H9 (cell line): ENCODE measurements around the gene RUBCN. TPM values are rescaled to one million over a fixed set of nuclear protein-coding genes. Genes with fewer than 3 reads are reported as not detected.
"Not testable (repeated sequence)": the region's sequence is repeated elsewhere in the genome, so short reads cannot be mapped to it uniquely, and the experiment has no call there.

Experiments used
- DNase-seq: peaks from one replicate; pipeline ENCODE4 v3.0.0-alpha.2; 2017
- H2AFZ ChIP-seq: one replicate; pipeline ENCODE4 v1.6.1; 2013; ENCODE audit warnings: mild to moderate bottlenecking, low read length, control low read depth, moderate library complexity
- H2AK5ac ChIP-seq: 2 replicates; pipeline ENCODE4 v1.6.1; 2013; ENCODE audit warnings: low read length, control low read depth, mixed read lengths; ENCODE audit not compliant: insufficient read length
- H2BK120ac ChIP-seq: one replicate; pipeline ENCODE4 v1.6.1; 2013; ENCODE audit warnings: low read depth, mild to moderate bottlenecking, low read length, control low read depth, inconsistent platforms; ENCODE audit not compliant: poor library complexity, severe bottlenecking
- H2BK12ac ChIP-seq: 2 replicates; pipeline ENCODE4 v1.6.1; 2013; ENCODE audit warnings: low read length, control low read depth, mixed read lengths, low read depth; ENCODE audit not compliant: insufficient read length
- H2BK15ac ChIP-seq: 2 replicates; pipeline ENCODE4 v1.6.1; 2013; ENCODE audit warnings: low read depth, low read length, control low read depth
- H2BK20ac ChIP-seq: one replicate; pipeline ENCODE4 v1.6.1; 2013; ENCODE audit warnings: low read depth, mild to moderate bottlenecking, low read length, control low read depth, inconsistent platforms; ENCODE audit not compliant: poor library complexity, severe bottlenecking
- H2BK5ac ChIP-seq: 2 replicates; pipeline ENCODE4 v1.6.1; 2013; ENCODE audit warnings: low read length, control low read depth, mixed read lengths; ENCODE audit not compliant: insufficient read length
- H3K14ac ChIP-seq: 2 replicates; pipeline ENCODE4 v1.6.1; 2013; ENCODE audit warnings: low read length, control low read depth; ENCODE audit not compliant: insufficient read depth
- H3K18ac ChIP-seq: 2 replicates; pipeline ENCODE4 v1.6.1; 2013; ENCODE audit warnings: low read depth, mild to moderate bottlenecking, mixed read lengths, low read length, control low read depth; ENCODE audit not compliant: insufficient read length
- H3K23ac ChIP-seq: 2 replicates; pipeline ENCODE4 v1.6.1; 2013; ENCODE audit warnings: low read length, control low read depth, mixed read lengths, low read depth; ENCODE audit not compliant: insufficient read length
- H3K23me2 ChIP-seq: 2 replicates; pipeline ENCODE4 v1.6.1; 2013; ENCODE audit warnings: low read depth, mild to moderate bottlenecking, mixed read lengths, low read length, control low read depth; ENCODE audit not compliant: insufficient read length, poor library complexity, severe bottlenecking
- H3K27ac ChIP-seq: 2 replicates; pipeline ENCODE4 v1.5.1; 2013; ENCODE audit warnings: low read length, control low read depth, mixed read lengths, low read depth; ENCODE audit not compliant: insufficient read length
- H3K27me3 ChIP-seq: 2 replicates; pipeline ENCODE4 v1.6.1; 2013; ENCODE audit warnings: low read length, control low read depth, inconsistent platforms; ENCODE audit not compliant: insufficient read depth
- H3K4ac ChIP-seq: 2 replicates; pipeline ENCODE4 v1.6.1; 2013; ENCODE audit warnings: low read depth, mild to moderate bottlenecking, control low read depth, inconsistent platforms, low read length, moderate library complexity
- H3K4me1 ChIP-seq: 2 replicates; pipeline ENCODE4 v1.6.1; 2013; ENCODE audit warnings: low read length, control low read depth, inconsistent platforms; ENCODE audit not compliant: insufficient read depth
- H3K4me2 ChIP-seq: 2 replicates; pipeline ENCODE4 v1.6.1; 2013; ENCODE audit warnings: low read length, control low read depth, mixed read lengths; ENCODE audit not compliant: insufficient read length, insufficient read depth
- H3K56ac ChIP-seq: 2 replicates; pipeline ENCODE4 v1.6.1; 2013; ENCODE audit warnings: low read depth, mild to moderate bottlenecking, mixed read lengths, low read length, control low read depth; ENCODE audit not compliant: insufficient read length
- H3K79me1 ChIP-seq: 2 replicates; pipeline ENCODE4 v1.6.1; 2013; ENCODE audit warnings: low read depth, mild to moderate bottlenecking, moderate library complexity, low read length, control low read depth, inconsistent platforms; ENCODE audit not compliant: insufficient read depth, poor library complexity, severe bottlenecking
- H3K79me2 ChIP-seq: 2 replicates; pipeline ENCODE4 v1.6.1; 2013; ENCODE audit warnings: low read length, control low read depth, inconsistent platforms; ENCODE audit not compliant: insufficient read depth
- H3K9ac ChIP-seq: 2 replicates; pipeline ENCODE4 v1.6.1; 2013; ENCODE audit warnings: low read length, control low read depth, mixed read lengths; ENCODE audit not compliant: insufficient read length; ENCODE audit errors: extremely low read depth
- H3K9me3 ChIP-seq: one replicate; pipeline ENCODE4 v1.6.1; 2013; ENCODE audit warnings: low read depth, low read length, inconsistent platforms; ENCODE audit not compliant: control insufficient read depth
- H3T11ph ChIP-seq: one replicate; pipeline ENCODE4 v1.6.1; 2013; ENCODE audit warnings: mild to moderate bottlenecking, low read length, control low read depth, inconsistent platforms
- H4K20me1 ChIP-seq: one replicate; pipeline ENCODE4 v1.6.1; 2013; ENCODE audit not compliant: control insufficient read depth, insufficient read length, insufficient read depth
- H4K5ac ChIP-seq: 2 replicates; pipeline ENCODE4 v1.6.1; 2013; ENCODE audit warnings: low read depth, mild to moderate bottlenecking, mixed read lengths, low read length, control low read depth; ENCODE audit not compliant: insufficient read length
- H4K8ac ChIP-seq: replicated peaks from 2 replicates; pipeline ENCODE4 v1.6.1; 2013; ENCODE audit warnings: low read length, control low read depth, mixed read lengths, low read depth; ENCODE audit not compliant: insufficient read length
- H4K91ac ChIP-seq: 2 replicates; pipeline ENCODE4 v1.6.1; 2013; ENCODE audit warnings: low read depth, mild to moderate bottlenecking, moderate library complexity, mixed read lengths, low read length, control low read depth; ENCODE audit not compliant: insufficient read length
- H3K27ac Mint-ChIP-seq, 3 experiments: 2 replicates in 2 of 3; 3 replicates in 1 of 3; pipeline ENCODE4 v1.8.0; 2020 to 2021; ENCODE audit warnings: mixed read lengths in 3 of 3, mild to moderate bottlenecking in 1 of 3, moderate library complexity in 1 of 3
- H3K27me3 Mint-ChIP-seq: 2 replicates; pipeline ENCODE4 v1.8.0; 2021; ENCODE audit warnings: low read depth, mild to moderate bottlenecking, moderate library complexity, mixed read lengths
- H3K36me3 Mint-ChIP-seq, 3 experiments: 2 replicates in 2 of 3; 3 replicates in 1 of 3; pipeline ENCODE4 v1.8.0; 2020 to 2021; ENCODE audit warnings: low read depth in 3 of 3, mixed read lengths in 3 of 3; ENCODE audit not compliant: insufficient read depth in 1 of 3
- H3K4me1 Mint-ChIP-seq, 2 experiments: 2 replicates each; pipeline ENCODE4 v1.8.0; 2020; ENCODE audit warnings: mixed read lengths in 2 of 2
- H3K4me3 Mint-ChIP-seq, 2 experiments: 2 replicates in 1 of 2; 3 replicates in 1 of 2; pipeline ENCODE4 v1.8.0; 2020 to 2021; ENCODE audit warnings: mild to moderate bottlenecking in 2 of 2, mixed read lengths in 2 of 2, moderate library complexity in 1 of 2
- H3K9me3 Mint-ChIP-seq, 2 experiments: 2 replicates in 1 of 2; 3 replicates in 1 of 2; pipeline ENCODE4 v1.8.0; 2020; ENCODE audit warnings: mild to moderate bottlenecking in 2 of 2, mixed read lengths in 2 of 2, moderate library complexity in 1 of 2
- WGBS: extraction: QIAGEN DNeasy Blood & Tissue Kit; methylation state at CpG from one replicate; pipeline ENCODE4 v1.1.7; 2013; ENCODE audit warnings: missing lambda C conversion rate, low lambda C conversion rate, mixed read lengths; ENCODE audit not compliant: insufficient read length; ENCODE audit errors: extremely low coverage; 5-methylcytosine and 5-hydroxymethylcytosine counted together
- total RNA-seq: library from RNA; stranded (reverse); gene quantifications from 2 replicates; pipeline ENCODE4 v1.2.1, GENCODE V29; 2021

The RUBCN gene
- total RNA-seq, 1 experiment from 2014 or later = 17.7 TPM

GRCh38 chr3:197730770-197731169, 5.9 kb downstream of the RUBCN start:
- not testable (repeated sequence) for H3K27me3 ChIP-seq, H3K4ac ChIP-seq, H4K20me1 ChIP-seq, H3K79me1 ChIP-seq, H3K23ac ChIP-seq, H2BK5ac ChIP-seq, H3K27ac ChIP-seq, H3K14ac ChIP-seq, H4K5ac ChIP-seq, H4K91ac ChIP-seq, H2AFZ ChIP-seq, DNase-seq, H3K9ac ChIP-seq, H4K8ac ChIP-seq, H3T11ph ChIP-seq, H3K36me3 Mint-ChIP-seq, H2AK5ac ChIP-seq, H3K4me2 ChIP-seq, H3K9me3 ChIP-seq, H2BK15ac ChIP-seq, H3K9me3 Mint-ChIP-seq, H3K4me1 ChIP-seq, H2BK20ac ChIP-seq, H3K18ac ChIP-seq, H3K79me2 ChIP-seq, H3K27me3 Mint-ChIP-seq, H3K4me1 Mint-ChIP-seq, H3K56ac ChIP-seq, H2BK12ac ChIP-seq, H3K4me3 Mint-ChIP-seq, H3K23me2 ChIP-seq, H2BK120ac ChIP-seq
- WGBS = no CpG with 5 or more reads among the region's 5 CpGs
- H3K27ac Mint-ChIP-seq = peak overlapping the region in 1 of 3 experiments; percentile 91; a peak in 5 of 7 replicates
